A549 (cell line): ENCODE results near the gene SCNN1A. TPM values are rescaled to one million over a fixed set of nuclear protein-coding genes. Genes with fewer than 3 reads are reported as not detected.

Experiments used
- ATAC-seq, 2 experiments: fragments of 200-7000 bp in 1 of 2; fragments of >200 bp in 1 of 2; cut with Nextera tagmentation in 1 of 2; cut with Tn5 transposase in 1 of 2; 3 replicates each; pipeline versions ENCODE4 v1.8.0 to v1.9.1; 2018 to 2020; ENCODE audit warnings: mild to moderate bottlenecking in 1 of 2, moderate library complexity in 1 of 2
- CTCF ChIA-PET: fragments of 300-600 bp; sonication (Branson Sonifier 250); formaldehyde crosslinking; extraction: SDS; loops from one replicate; lab custom pipeline; 2021; ENCODE audit warnings: antibody characterized with exemption, inconsistent platforms; lab: Yijun Ruan, JAX
- POLR2A ChIA-PET: fragments of 350-600 bp; formaldehyde crosslinking; extraction: SDS; loops from one replicate; lab custom pipeline; 2021; ENCODE audit warnings: antibody characterized with exemption, inconsistent platforms; lab: Yijun Ruan, JAX
- DNase-seq, 2 experiments: peaks; one replicate each; pipeline versions ENCODE4 v3.0.0 to v3.0.0-alpha.2; 2011 to 2016; ENCODE audit warnings: low read depth in 1 of 2, low spot score in 1 of 2
- FAIRE-seq: peaks from 2 replicates; lab custom pipeline; 2011; peaks lifted over from hg19 to GRCh38; lab: Jason Lieb, UNC
- H3K27ac ChIP-seq, 2 experiments: fragments of >200 bp; sonication (Bioruptor Twin); formaldehyde crosslinking; 3 replicates each; pipeline ENCODE4 v1.5.1; 2016 to 2017
- H3K4me1 ChIP-seq: fragments of >200 bp; sonication (Bioruptor Twin); formaldehyde crosslinking; 3 replicates; pipeline ENCODE4 v1.6.1; 2016
- H3K4me2 ChIP-seq: fragments of >200 bp; sonication (Bioruptor Twin); formaldehyde crosslinking; 3 replicates; pipeline ENCODE4 v1.6.1; 2016
- H3K4me3 ChIP-seq: fragments of >200 bp; sonication (Bioruptor Twin); formaldehyde crosslinking; 3 replicates; pipeline ENCODE4 v1.5.1; 2016
- H3K9me3 ChIP-seq: fragments of >200 bp; sonication (Bioruptor Twin); formaldehyde crosslinking; 3 replicates; pipeline ENCODE4 v1.6.1; 2016
- CHD4 ChIP-seq: fragments of 200-600 bp; sonication (generic); IDR thresholded peaks from 2 replicates; pipeline ENCODE4 v1.6.1; 2016; ENCODE audit warnings: antibody characterized with exemption, mild to moderate bottlenecking, borderline replicate concordance
- CTCF ChIP-seq: fragments of >200 bp; sonication (Bioruptor Twin); formaldehyde crosslinking; IDR thresholded peaks from 3 replicates; pipeline ENCODE4 v1.5.1; 2016
- EHMT2 ChIP-seq: fragments of 200-600 bp; sonication (generic); IDR thresholded peaks from 2 replicates; pipeline ENCODE4 v1.6.1; 2016; ENCODE audit warnings: antibody characterized with exemption, low read depth, mild to moderate bottlenecking, moderate library complexity
- HES2 ChIP-seq: fragments of >200 bp; sonication (Bioruptor Twin); formaldehyde crosslinking; IDR thresholded peaks from 2 replicates; pipeline ENCODE4 v1.6.1; 2016
- HEYL ChIP-seq: fragments of 250-450 bp; sonication (Bioruptor Pico); IDR thresholded peaks from 2 replicates; pipeline ENCODE4 v1.8.0; 2021; ENCODE audit warnings: mild to moderate bottlenecking, moderate library complexity
- HOXB13 ChIP-seq: fragments of 250-450 bp; sonication (Bioruptor Pico); IDR thresholded peaks from 2 replicates; pipeline ENCODE4 v1.5.0; 2020; ENCODE audit warnings: low read depth, mild to moderate bottlenecking, moderate library complexity
- JUNB ChIP-seq: fragments of >200 bp; sonication (Bioruptor Twin); formaldehyde crosslinking; IDR thresholded peaks from 2 replicates; pipeline ENCODE4 v1.6.1; 2016
- KDM1A ChIP-seq: fragments of 200-600 bp; sonication (generic); IDR thresholded peaks from 2 replicates; pipeline ENCODE4 v1.6.1; 2016; ENCODE audit warnings: low read depth, mild to moderate bottlenecking
- MAX ChIP-seq: IDR thresholded peaks from 2 replicates; pipeline ENCODE4 v1.6.1; 2012
- NPAS2 ChIP-seq: fragments of 250-450 bp; sonication (Bioruptor Pico); IDR thresholded peaks from 2 replicates; pipeline ENCODE4 v1.8.0; 2022; ENCODE audit warnings: mild to moderate bottlenecking, moderate library complexity, borderline replicate concordance
- NR3C1 ChIP-seq: fragments of >200 bp; sonication (Bioruptor Twin); formaldehyde crosslinking; IDR thresholded peaks from 3 replicates; pipeline ENCODE4 v1.6.1; 2017
- PBX3 ChIP-seq: IDR thresholded peaks from 2 replicates; pipeline ENCODE4 v1.6.1; 2012
- RARB ChIP-seq: fragments of 250-450 bp; sonication (Bioruptor Pico); IDR thresholded peaks from 2 replicates; pipeline ENCODE4 v1.8.0; 2021; ENCODE audit warnings: mild to moderate bottlenecking, moderate library complexity
- REST ChIP-seq: fragments of 200-600 bp; sonication (generic); IDR thresholded peaks from 2 replicates; pipeline ENCODE4 v1.6.1; 2016; ENCODE audit warnings: antibody characterized with exemption, mild to moderate bottlenecking, moderate library complexity
- SMC3 ChIP-seq: fragments of >200 bp; sonication (Bioruptor Twin); formaldehyde crosslinking; IDR thresholded peaks from 3 replicates; pipeline ENCODE4 v1.6.1; 2018; ENCODE audit warnings: inconsistent platforms
- SREBF2 ChIP-seq: fragments of 450-650 bp; IDR thresholded peaks from 2 replicates; pipeline ENCODE4 v1.6.1; 2014; ENCODE audit warnings: mild to moderate bottlenecking, moderate library complexity
- USF2 ChIP-seq: fragments of 450-650 bp; IDR thresholded peaks from 2 replicates; pipeline ENCODE4 v1.6.1; 2014; ENCODE audit warnings: antibody characterized with exemption
- ZC3H11A ChIP-seq: fragments of 450-650 bp; IDR thresholded peaks from 2 replicates; pipeline ENCODE4 v1.6.1; 2014; ENCODE audit warnings: antibody characterized with exemption, mild to moderate bottlenecking
- ZNF302 ChIP-seq: fragments of 250-450 bp; sonication (Bioruptor Pico); IDR thresholded peaks from 2 replicates; pipeline ENCODE4 v1.9.0; 2021; ENCODE audit warnings: inconsistent platforms, mild to moderate bottlenecking, moderate library complexity
- ZSCAN20 ChIP-seq: fragments of 250-450 bp; sonication (Bioruptor Pico); IDR thresholded peaks from 2 replicates; pipeline ENCODE4 v1.8.0; 2022; ENCODE audit warnings: mild to moderate bottlenecking, moderate library complexity
- WGBS: methylation state at CpG from one replicate; pipeline ENCODE4 v1.1.6; 2017; ENCODE audit errors: missing lambda C conversion rate; 5-methylcytosine and 5-hydroxymethylcytosine counted together
- polyA plus RNA-seq, 4 experiments: library from polyadenylated mRNA; depleted of rRNA in 3 of 4; stranded (reverse); fragments of >200 nt; fragmentation: RNase III in 1 of 4; extraction: RNeasy Plus Mini Kit Qiagen cat#74134 plus additional on column Dnase treatment in 1 of 4; gene quantifications; 2 replicates in 3 of 4; 3 replicates in 1 of 4; pipeline ENCODE4 v1.2.3, GENCODE V29; 2011 to 2017

Gene SCNN1A
- polyA plus RNA-seq, 2 of the 4 experiments (the other 2 are of a cell fraction) = 6.0 to 7.0 TPM

- no peak overlapping the region for H3K4me3 ChIP-seq
- WGBS = 90% methylated on average over 5 of the region's 5 CpGs
- 0 out of 3 replicates have a peak overlapping the region, but pooled peaks have one; percentile 6 for H3K4me2 ChIP-seq
- H3K4me1 ChIP-seq = peaks cover 100% of the 10 kb centered on the region
- DNase-seq (no peak), FAIRE-seq (no peak), ATAC-seq (no peak)
- H3K27ac ChIP-seq = peak overlapping the region; percentile 95 to 98; a peak in 5 of 6 replicates
- TF ChIP-seq ZNF302 (CRISPR knock-in tag) (no peak), PBX3 (0 out of 2 replicates have a peak, but pooled peaks have one; percentile 30)
- ChIA-PET POLR2A (interaction anchor here (1.4 kb wide), 1 partner anchor 33 kb away, joined by 4 read pairs; no protein-coding TSS in a partner anchor), CTCF (interaction anchor here (1.0 to 29.7 kb wide), 7 partner anchors 10 to 136 kb away, joined by 3 to 705 read pairs (median 4); partner anchors contain the start of genes LTBR and SCNN1A)
- H3K9me3 ChIP-seq = no peaks in the 10 kb centered on the region
These were observed 45.2 kb downstream of the SCNN1A start for GRCh38 chr12:6330192-6330591.

- no peak for ATAC-seq
These were observed 45.7 kb downstream of the SCNN1A start for GRCh38 chr12:6329703-6330064.

More at GRCh38 chr12:6329703-6330064, 45.7 kb downstream of the SCNN1A start:
- no peak overlapping the region for H3K4me3 ChIP-seq
- no peak for TF ChIP-seq HEYL
- TF ChIP-seq REST = no peak
- no peak for TF ChIP-seq ZC3H11A
- no peak for TF ChIP-seq RARB (CRISPR knock-in tag)
- no peak for TF ChIP-seq CTCF
- no peak for TF ChIP-seq PBX3
- no peak for TF ChIP-seq MAX
- TF ChIP-seq SMC3 = no peak
- no peak for TF ChIP-seq NR3C1
- no peak for TF ChIP-seq NPAS2 (CRISPR knock-in tag)
- no peak for TF ChIP-seq SREBF2
- TF ChIP-seq JUNB = no peak
- no peak for TF ChIP-seq EHMT2
- TF ChIP-seq HOXB13 (CRISPR knock-in tag) = no peak
- no peak for TF ChIP-seq HES2
- TF ChIP-seq KDM1A = no peak
- TF ChIP-seq USF2 = no peak
- TF ChIP-seq CHD4 = no peak
- no peak for TF ChIP-seq ZSCAN20 (CRISPR knock-in tag)
- H3K27ac ChIP-seq = peak overlapping the region; percentile 95 to 98; a peak in 4 of 6 replicates
- no peak overlapping the region for H3K4me2 ChIP-seq
- DNase-seq = no peak
- WGBS = 84% methylated on average over 9 of the region's 15 CpGs
- ChIA-PET CTCF (interaction anchor here (0.7 to 29.7 kb wide), 7 partner anchors 37 to 136 kb away, joined by 3 to 705 read pairs (median 4); partner anchors contain the start of genes LTBR and SCNN1A), POLR2A (no interaction called here)
- no peak for FAIRE-seq
- H3K9me3 ChIP-seq = no peaks in the 10 kb centered on the region
- peaks cover 100% of the 10 kb centered on the region for H3K4me1 ChIP-seq
